CD14-positive monocyte (primary cell): ENCODE results near the gene EFCAB8. TPM values are rescaled to one million over a fixed set of nuclear protein-coding genes. Genes with fewer than 3 reads are reported as not detected.

Source experiments
- DNase-seq, 3 donors: peaks; one replicate each; pipeline ENCODE4 v3.0.0-alpha.2; 2011 to 2022
- H2AFZ ChIP-seq: 2 replicates; pipeline ENCODE4 v1.6.0; 2012; ENCODE audit warnings: mild to moderate bottlenecking, low read depth, low read length, inconsistent platforms; ENCODE audit not compliant: insufficient read depth, poor library complexity, severe bottlenecking
- H3K27ac ChIP-seq, 2 donors: 1 replicate in 1 of 2; 2 replicates in 1 of 2; pipeline ENCODE4 v1.5.1; 2012 to 2013; ENCODE audit warnings: low read length in 2 of 2, control low read depth in 1 of 2, inconsistent platforms in 1 of 2, low read depth in 1 of 2, mild to moderate bottlenecking in 1 of 2
- H3K27me3 ChIP-seq, 2 donors: one replicate each; pipeline versions ENCODE4 v1.6.0 to v1.6.1; 2011 to 2013; ENCODE audit warnings: low read length in 2 of 2; ENCODE audit not compliant: control insufficient read depth in 2 of 2, insufficient read depth in 2 of 2
- H3K36me3 ChIP-seq, 2 donors: replicated peaks in 1 of 2; 1 replicate in 1 of 2; 2 replicates in 1 of 2; pipeline versions ENCODE4 v1.5.1 to v1.6.1; 2012 to 2013; ENCODE audit warnings: low read length in 2 of 2, control low read depth in 1 of 2, inconsistent platforms in 1 of 2, mild to moderate bottlenecking in 1 of 2; ENCODE audit not compliant: insufficient read depth in 2 of 2, control insufficient read depth in 1 of 2
- H3K4me1 ChIP-seq, 2 donors: 1 replicate in 1 of 2; 2 replicates in 1 of 2; pipeline versions ENCODE4 v1.5.1 to v1.6.1; 2012 to 2013; ENCODE audit warnings: low read length in 2 of 2, control low read depth in 1 of 2, inconsistent platforms in 1 of 2, mild to moderate bottlenecking in 1 of 2, moderate library complexity in 1 of 2; ENCODE audit not compliant: insufficient read depth in 2 of 2, control insufficient read depth in 1 of 2
- H3K4me2 ChIP-seq: replicated peaks from 2 replicates; pipeline ENCODE3; 2012; ENCODE audit warnings: low read length, moderate library complexity, mild to moderate bottlenecking; ENCODE audit not compliant: poor library complexity, severe bottlenecking; ENCODE audit errors: extremely low read depth
- H3K4me3 ChIP-seq, 3 experiments: fragments of 200-600 bp in 1 of 3; sonication (generic) in 1 of 3; replicated peaks in 1 of 3; 1 replicate in 2 of 3; 2 replicates in 1 of 3; pipeline ENCODE4 v1.5.1; 2011 to 2013; ENCODE audit warnings: low read length in 3 of 3, mild to moderate bottlenecking in 3 of 3, control low read depth in 2 of 3, low read depth in 2 of 3, inconsistent platforms in 1 of 3, moderate library complexity in 1 of 3
- H3K79me2 ChIP-seq: 2 replicates; pipeline ENCODE4 v1.6.0; 2012; ENCODE audit warnings: mild to moderate bottlenecking, control low read depth, inconsistent platforms, low read length, moderate library complexity; ENCODE audit not compliant: insufficient read depth
- H3K9ac ChIP-seq: 2 replicates; pipeline ENCODE4 v1.6.0; 2017; ENCODE audit warnings: low read length, mild to moderate bottlenecking; ENCODE audit not compliant: insufficient read depth, poor library complexity, severe bottlenecking
- H3K9me3 ChIP-seq, 2 donors: replicated peaks in 1 of 2; 1 replicate in 1 of 2; 2 replicates in 1 of 2; pipeline versions ENCODE4 v1.5.1 to v1.6.1; 2012 to 2013; ENCODE audit warnings: low read length in 2 of 2, control low read depth in 1 of 2; ENCODE audit not compliant: control insufficient read depth in 1 of 2, insufficient read depth in 1 of 2
- H4K20me1 ChIP-seq: 2 replicates; pipeline ENCODE4 v1.6.0; 2012; ENCODE audit warnings: mild to moderate bottlenecking, low read length, control low read depth, moderate library complexity; ENCODE audit not compliant: insufficient read depth
- H3K27ac Mint-ChIP-seq, 7 donors: one replicate each; pipeline ENCODE4 v1.8.0; 2020; ENCODE audit warnings: mild to moderate bottlenecking in 7 of 7, mixed read lengths in 7 of 7, moderate library complexity in 6 of 7, inconsistent platforms in 2 of 7
- H3K27me3 Mint-ChIP-seq, 3 donors: one replicate each; pipeline ENCODE4 v1.8.0; 2021 to 2022; ENCODE audit warnings: low read depth in 3 of 3, mild to moderate bottlenecking in 3 of 3, mixed read lengths in 3 of 3, moderate library complexity in 3 of 3, inconsistent platforms in 1 of 3
- H3K36me3 Mint-ChIP-seq, 2 donors: one replicate each; pipeline ENCODE4 v1.8.0; 2020; ENCODE audit warnings: mixed read lengths in 2 of 2, inconsistent platforms in 1 of 2, mild to moderate bottlenecking in 1 of 2
- H3K4me1 Mint-ChIP-seq: one replicate; pipeline ENCODE4 v1.8.0; 2020; ENCODE audit warnings: mild to moderate bottlenecking, mixed read lengths
- H3K4me3 Mint-ChIP-seq, 2 donors: one replicate each; pipeline ENCODE4 v1.8.0; 2020; ENCODE audit warnings: mild to moderate bottlenecking in 2 of 2, mixed read lengths in 2 of 2, moderate library complexity in 1 of 2
- H3K9me3 Mint-ChIP-seq, 7 donors: one replicate each; pipeline ENCODE4 v1.8.0; 2020 to 2022; ENCODE audit warnings: mixed read lengths in 7 of 7, mild to moderate bottlenecking in 6 of 7, moderate library complexity in 6 of 7, inconsistent platforms in 2 of 7
- CTCF ChIP-seq: fragments of 200-600 bp; IDR thresholded peaks from one replicate; pipeline ENCODE4 v1.8.0; 2022; ENCODE audit warnings: antibody characterized with exemption, mild to moderate bottlenecking
- WGBS: methylation state at CpG from one replicate; pipeline ENCODE4 v1.1.5; 2013; ENCODE audit warnings: missing lambda C conversion rate; ENCODE audit not compliant: insufficient coverage; 5-methylcytosine and 5-hydroxymethylcytosine counted together
- intact Hi-C, 2 donors: fragments of 100-400 bp; cut with micrococcal nuclease; formaldehyde crosslinking; loops; one replicate each; pipeline versions ENCODE4 v1.15.0 to v1.15.1; 2023
- polyA plus RNA-seq, 3 donors: library from polyadenylated mRNA; depleted of rRNA in 1 of 3; unstranded in 2 of 3; stranded (reverse) in 1 of 3; fragments of 300-500 nt in 2 of 3; fragments of >200 nt in 1 of 3; fragmentation: Illumina TruSeq in 2 of 3; gene quantifications; 1 replicate in 2 of 3; 2 replicates in 1 of 3; pipeline ENCODE4 v1.2.3, GENCODE V29; 2012 to 2021

Gene EFCAB8
- polyA plus RNA-seq, 3 donors, result 0.45 TPM; not detected in 2

GRCh38 chr20:32930181-32930580, 71.5 kb downstream of the EFCAB8 start:
- peaks cover 0 to 9% (median 2%) of the 10 kb centered on the region in 3 donors for H3K27me3 Mint-ChIP-seq

GRCh38 chr20:32930701-32931100, 72.0 kb downstream of the EFCAB8 start:
- no peak overlapping the region for H2AFZ ChIP-seq
- Mint-ChIP-seq H3K4me1 (no peaks in the 10 kb centered on the region), H3K9me3 (peaks cover 0 to 2% (median 0%) of the 10 kb centered on the region in 7 donors), H3K27me3 (peaks cover 0 to 9% (median 2%) of the 10 kb centered on the region in 3 donors), H3K27ac (no peak overlapping the region), H3K4me3 (no peak overlapping the region), H3K36me3 (no peaks in the 10 kb centered on the region)
- no peak overlapping the region for H3K4me3 ChIP-seq
- no peaks in the 10 kb centered on the region for H3K4me1 ChIP-seq
- no peak overlapping the region for H3K4me2 ChIP-seq
- no peak for TF ChIP-seq CTCF
- no peaks in the 10 kb centered on the region for H4K20me1 ChIP-seq
- no peaks in the 10 kb centered on the region for H3K36me3 ChIP-seq
- H3K9ac ChIP-seq, result no peak overlapping the region
- no peak for DNase-seq
- 90% methylated on average over 2 of the region's 5 CpGs for WGBS
- no peaks in the 10 kb centered on the region for H3K27me3 ChIP-seq
- no peaks in the 10 kb centered on the region for H3K9me3 ChIP-seq
- H3K27ac ChIP-seq, result no peak overlapping the region
- intact Hi-C loops, result no loop called here
- H3K79me2 ChIP-seq, result no peaks in the 10 kb centered on the region

More at GRCh38 chr20:32930181-32930580, 71.5 kb downstream of the EFCAB8 start:
- Histone ChIP-seq H3K4me2 (no peak overlapping the region), H4K20me1 (no peaks in the 10 kb centered on the region), H3K27me3 (no peaks in the 10 kb centered on the region), H3K36me3 (no peaks in the 10 kb centered on the region), H3K4me1 (no peaks in the 10 kb centered on the region), H3K79me2 (no peaks in the 10 kb centered on the region), H3K27ac (no peak overlapping the region), H3K9ac (no peak overlapping the region), H3K4me3 (no peak overlapping the region), H3K9me3 (no peaks in the 10 kb centered on the region), H2AFZ (no peak overlapping the region)
- TF ChIP-seq CTCF, result no peak
- H3K9me3 Mint-ChIP-seq, result no peaks in the 10 kb centered on the region
- 94% methylated on average over 7 of the region's 10 CpGs for WGBS
- H3K4me1 Mint-ChIP-seq, result no peaks in the 10 kb centered on the region
- H3K36me3 Mint-ChIP-seq, result no peaks in the 10 kb centered on the region
- no peak overlapping the region for H3K4me3 Mint-ChIP-seq
- intact Hi-C loops, result no loop called here
- DNase-seq, result no peak
- H3K27ac Mint-ChIP-seq, result no peak overlapping the region
